Measurements from ENCODE around the gene USP11. TPM values are rescaled to one million over a fixed set of nuclear protein-coding genes. Genes with fewer than 3 reads are reported as not detected.
A peak's percentile ranks its signal among the peaks of the same experiment; 100 is the strongest.

The USP11 gene
- total RNA-seq, 1 donor from 2014 or later, result 39.5 TPM

- no peak for DNase-seq (ENCODE audit: low spot score)
- Mint-ChIP-seq H3K9me3 (no peaks in the 10 kb centered on the region), H3K27ac (peak overlapping the region; percentile 95)
Observed at GRCh38 chrX:47232197-47232802, 509 bp upstream of the USP11 start.

GRCh38 chrX:47233333-47234113, 714 bp downstream of the USP11 start:
- Mint-ChIP-seq H3K36me3 (ENCODE audit: low read depth) (peaks cover 20% of the 10 kb centered on the region), H3K27me3 (ENCODE audit: low read depth) (no peaks in the 10 kb centered on the region), H3K4me1 (ENCODE audit: low read depth) (peaks cover 17% of the 10 kb centered on the region), H3K9me3 (no peaks in the 10 kb centered on the region), H3K27ac (peak overlapping the region; percentile 95), H3K4me3 (ENCODE audit: low read depth) (peak overlapping the region; percentile 86)
- peak; percentile 91 for DNase-seq (ENCODE audit: low spot score)
- intact Hi-C loops (cut with micrococcal nuclease), result loop anchor here (1.0 to 10.0 kb wide), 4 partner anchors 15 to 81 kb away; partner anchors contain the start of genes CDK16 and UBA1

More at GRCh38 chrX:47232197-47232802, 509 bp upstream of the USP11 start:
- intact Hi-C loops (cut with micrococcal nuclease), result loop anchor here (2.0 to 10.0 kb wide), 2 partner anchors 17 to 83 kb away; no protein-coding TSS in a partner anchor
- Mint-ChIP-seq H3K4me3 (ENCODE audit: low read depth) (peak overlapping the region; percentile 86), H3K27me3 (ENCODE audit: low read depth) (no peaks in the 10 kb centered on the region), H3K36me3 (ENCODE audit: low read depth) (peaks cover 26% of the 10 kb centered on the region), H3K4me1 (ENCODE audit: low read depth) (peaks cover 20% of the 10 kb centered on the region)

GRCh38 chrX:47234583-47234982, 1.8 kb downstream of the USP11 start:
- Mint-ChIP-seq H3K9me3 (no peaks in the 10 kb centered on the region), H3K27ac (peak overlapping the region; percentile 60), H3K4me1 (ENCODE audit: low read depth) (peaks cover 17% of the 10 kb centered on the region), H3K27me3 (ENCODE audit: low read depth) (no peaks in the 10 kb centered on the region), H3K4me3 (ENCODE audit: low read depth) (peak overlapping the region; percentile 86), H3K36me3 (ENCODE audit: low read depth) (peaks cover 17% of the 10 kb centered on the region)
- DNase-seq (ENCODE audit: low spot score), result no peak
- intact Hi-C loops (cut with micrococcal nuclease), result loop anchor here (10.0 kb wide), 1 partner anchor 80 kb away; no protein-coding TSS in a partner anchor

GRCh38 chrX:47235691-47236103, 2.9 kb downstream of the USP11 start:
- no peak for DNase-seq (ENCODE audit: low spot score)
- H3K27ac Mint-ChIP-seq, result peak overlapping the region; percentile 26
- peaks cover 17% of the 10 kb centered on the region for H3K4me1 Mint-ChIP-seq (ENCODE audit: low read depth)
- no peaks in the 10 kb centered on the region for H3K9me3 Mint-ChIP-seq
- H3K27me3 Mint-ChIP-seq (ENCODE audit: low read depth), result no peaks in the 10 kb centered on the region
- peaks cover 20% of the 10 kb centered on the region for H3K36me3 Mint-ChIP-seq (ENCODE audit: low read depth)
- intact Hi-C loops (cut with micrococcal nuclease), result loop anchor here (10.0 kb wide), 1 partner anchor 79 kb away; no protein-coding TSS in a partner anchor
- peak overlapping the region; percentile 48 for H3K4me3 Mint-ChIP-seq (ENCODE audit: low read depth)

GRCh38 chrX:47239199-47239598, 6.4 kb downstream of the USP11 start:
- H3K4me1 Mint-ChIP-seq (ENCODE audit: low read depth), result peaks cover 12% of the 10 kb centered on the region
- no peak overlapping the region for H3K27ac Mint-ChIP-seq
- no peak overlapping the region for H3K4me3 Mint-ChIP-seq (ENCODE audit: low read depth)
- DNase-seq (ENCODE audit: low spot score), result no peak
- intact Hi-C loops (cut with micrococcal nuclease), result loop anchor here (10.0 kb wide), 1 partner anchor 76 kb away; no protein-coding TSS in a partner anchor
- no peaks in the 10 kb centered on the region for H3K27me3 Mint-ChIP-seq (ENCODE audit: low read depth)
- peaks cover 32% of the 10 kb centered on the region for H3K36me3 Mint-ChIP-seq (ENCODE audit: low read depth)
- H3K9me3 Mint-ChIP-seq, result no peaks in the 10 kb centered on the region

GRCh38 chrX:47239898-47240545, 7.2 kb downstream of the USP11 start:
- Mint-ChIP-seq H3K27ac (no peak overlapping the region), H3K4me3 (ENCODE audit: low read depth) (no peak overlapping the region), H3K27me3 (ENCODE audit: low read depth) (no peaks in the 10 kb centered on the region), H3K4me1 (ENCODE audit: low read depth) (peaks cover 12% of the 10 kb centered on the region), H3K9me3 (no peaks in the 10 kb centered on the region), H3K36me3 (ENCODE audit: low read depth) (peaks cover 37% of the 10 kb centered on the region)
- DNase-seq (ENCODE audit: low spot score), result no peak
- intact Hi-C loops (cut with micrococcal nuclease), result loop anchor here (10.0 kb wide), 1 partner anchor 75 kb away; no protein-coding TSS in a partner anchor

- intact Hi-C loops (cut with micrococcal nuclease), result no loop called here
- H3K27me3 Mint-ChIP-seq (ENCODE audit: low read depth), result no peaks in the 10 kb centered on the region
- H3K27ac Mint-ChIP-seq, result no peak overlapping the region
- peaks cover 33% of the 10 kb centered on the region for H3K36me3 Mint-ChIP-seq (ENCODE audit: low read depth)
- H3K4me3 Mint-ChIP-seq (ENCODE audit: low read depth), result no peak overlapping the region
- DNase-seq (ENCODE audit: low spot score), result no peak
- H3K4me1 Mint-ChIP-seq (ENCODE audit: low read depth), result peaks cover 6% of the 10 kb centered on the region
- H3K9me3 Mint-ChIP-seq, result no peaks in the 10 kb centered on the region
Observed at GRCh38 chrX:47240619-47241018, 7.8 kb downstream of the USP11 start.

GRCh38 chrX:47241201-47242011, 8.6 kb downstream of the USP11 start:
- H3K9me3 Mint-ChIP-seq, result no peaks in the 10 kb centered on the region
- no peak overlapping the region for H3K4me3 Mint-ChIP-seq (ENCODE audit: low read depth)
- H3K36me3 Mint-ChIP-seq (ENCODE audit: low read depth), result peaks cover 40% of the 10 kb centered on the region
- H3K27me3 Mint-ChIP-seq (ENCODE audit: low read depth), result no peaks in the 10 kb centered on the region
- H3K4me1 Mint-ChIP-seq (ENCODE audit: low read depth), result peaks cover 2% of the 10 kb centered on the region
- H3K27ac Mint-ChIP-seq, result no peak overlapping the region
- intact Hi-C loops (cut with micrococcal nuclease), result no loop called here
- no peak for DNase-seq (ENCODE audit: low spot score)

GRCh38 chrX:47242321-47242720, 9.5 kb downstream of the USP11 start:
- Mint-ChIP-seq H3K4me1 (ENCODE audit: low read depth) (peaks cover 4% of the 10 kb centered on the region), H3K36me3 (ENCODE audit: low read depth) (peaks cover 42% of the 10 kb centered on the region), H3K27ac (no peak overlapping the region), H3K4me3 (ENCODE audit: low read depth) (no peak overlapping the region), H3K27me3 (ENCODE audit: low read depth) (no peaks in the 10 kb centered on the region), H3K9me3 (no peaks in the 10 kb centered on the region)
- intact Hi-C loops (cut with micrococcal nuclease), result no loop called here
- DNase-seq (ENCODE audit: low spot score), result no peak

- intact Hi-C loops (cut with micrococcal nuclease), result no loop called here
- Mint-ChIP-seq H3K36me3 (ENCODE audit: low read depth) (peaks cover 45% of the 10 kb centered on the region), H3K4me1 (ENCODE audit: low read depth) (peaks cover 13% of the 10 kb centered on the region), H3K27ac (no peak overlapping the region), H3K4me3 (ENCODE audit: low read depth) (no peak overlapping the region), H3K27me3 (ENCODE audit: low read depth) (no peaks in the 10 kb centered on the region), H3K9me3 (no peaks in the 10 kb centered on the region)
- DNase-seq (ENCODE audit: low spot score), result no peak
Observed at GRCh38 chrX:47243351-47243750, 10.5 kb downstream of the USP11 start.

- intact Hi-C loops (cut with micrococcal nuclease), result no loop called here
- Mint-ChIP-seq H3K36me3 (ENCODE audit: low read depth) (peaks cover 48% of the 10 kb centered on the region), H3K27me3 (ENCODE audit: low read depth) (no peaks in the 10 kb centered on the region), H3K27ac (no peak overlapping the region), H3K4me1 (ENCODE audit: low read depth) (peaks cover 18% of the 10 kb centered on the region), H3K4me3 (ENCODE audit: low read depth) (no peak overlapping the region), H3K9me3 (no peaks in the 10 kb centered on the region)
- no peak for DNase-seq (ENCODE audit: low spot score)
Observed at GRCh38 chrX:47244676-47245075, 11.9 kb downstream of the USP11 start.

- Mint-ChIP-seq H3K9me3 (no peaks in the 10 kb centered on the region), H3K4me3 (ENCODE audit: low read depth) (no peak overlapping the region), H3K27me3 (ENCODE audit: low read depth) (no peaks in the 10 kb centered on the region), H3K36me3 (ENCODE audit: low read depth) (peaks cover 46% of the 10 kb centered on the region), H3K27ac (no peak overlapping the region), H3K4me1 (ENCODE audit: low read depth) (peaks cover 19% of the 10 kb centered on the region)
- no peak for DNase-seq (ENCODE audit: low spot score)
- intact Hi-C loops (cut with micrococcal nuclease), result no loop called here
Observed at GRCh38 chrX:47245156-47245555, 12.3 kb downstream of the USP11 start.
